Duodenal mucosa (tissue), 2 donors: ENCODE results near the gene ANKS6.

Source experiments
- H3K27ac ChIP-seq: one replicate; pipeline ENCODE4 v1.7.0; 2013; ENCODE audit warnings: low read depth, low read length
- H3K27me3 ChIP-seq, 2 donors: one replicate each; pipeline ENCODE4 v1.7.0; 2013; ENCODE audit warnings: low read length in 2 of 2, control low read depth in 1 of 2; ENCODE audit not compliant: insufficient read depth in 2 of 2, control insufficient read depth in 1 of 2
- H3K36me3 ChIP-seq, 2 donors: one replicate each; pipeline ENCODE4 v1.7.0; 2013; ENCODE audit warnings: low read length in 2 of 2, control low read depth in 1 of 2; ENCODE audit not compliant: insufficient read depth in 2 of 2, control insufficient read depth in 1 of 2
- H3K4me1 ChIP-seq, 2 donors: one replicate each; pipeline ENCODE4 v1.7.0; 2013; ENCODE audit warnings: low read length in 2 of 2, control low read depth in 1 of 2; ENCODE audit not compliant: insufficient read depth in 2 of 2, control insufficient read depth in 1 of 2
- H3K4me3 ChIP-seq, 2 donors: one replicate each; pipeline ENCODE4 v1.7.0; 2013; ENCODE audit warnings: low read length in 2 of 2, low read depth in 1 of 2
- H3K9ac ChIP-seq, 2 donors: one replicate each; pipeline ENCODE4 v1.7.0; 2013; ENCODE audit warnings: low read length in 2 of 2, low read depth in 1 of 2
- H3K9me3 ChIP-seq, 2 donors: one replicate each; pipeline ENCODE4 v1.7.0; 2013; ENCODE audit warnings: low read length in 2 of 2, control low read depth in 1 of 2; ENCODE audit not compliant: control insufficient read depth in 1 of 2

The ANKS6 gene

DNA sequence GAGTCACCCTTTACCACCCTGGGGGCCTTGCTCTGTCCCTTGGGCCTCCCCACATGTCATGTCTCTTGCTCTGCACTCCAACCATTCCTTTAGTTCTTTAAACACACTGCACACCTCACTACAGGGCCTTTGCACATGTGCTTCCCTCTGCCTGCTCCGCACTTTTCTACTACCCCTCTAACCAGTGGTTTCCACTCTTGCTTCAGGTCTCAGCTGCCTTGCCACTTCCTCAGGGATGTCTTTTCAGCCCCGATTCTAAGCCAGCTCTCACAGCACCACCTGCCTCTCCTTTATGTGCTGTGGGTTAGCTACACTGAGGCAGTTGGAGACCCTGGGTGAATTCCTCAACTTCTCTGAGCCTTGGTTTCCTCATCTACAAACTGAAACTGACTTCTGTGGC, 53.0 kb downstream of the ANKS6 start:
- H3K4me1 ChIP-seq = no peaks in the 10 kb centered on the region
- no peaks in the 10 kb centered on the region for H3K9me3 ChIP-seq
- no peaks in the 10 kb centered on the region for H3K27me3 ChIP-seq
- H3K9ac ChIP-seq = no peak overlapping the region
- H3K4me3 ChIP-seq = no peak overlapping the region
- no peak overlapping the region for H3K27ac ChIP-seq
- peaks cover 0 to 27% of the 10 kb centered on the region in 2 donors for H3K36me3 ChIP-seq

DNA sequence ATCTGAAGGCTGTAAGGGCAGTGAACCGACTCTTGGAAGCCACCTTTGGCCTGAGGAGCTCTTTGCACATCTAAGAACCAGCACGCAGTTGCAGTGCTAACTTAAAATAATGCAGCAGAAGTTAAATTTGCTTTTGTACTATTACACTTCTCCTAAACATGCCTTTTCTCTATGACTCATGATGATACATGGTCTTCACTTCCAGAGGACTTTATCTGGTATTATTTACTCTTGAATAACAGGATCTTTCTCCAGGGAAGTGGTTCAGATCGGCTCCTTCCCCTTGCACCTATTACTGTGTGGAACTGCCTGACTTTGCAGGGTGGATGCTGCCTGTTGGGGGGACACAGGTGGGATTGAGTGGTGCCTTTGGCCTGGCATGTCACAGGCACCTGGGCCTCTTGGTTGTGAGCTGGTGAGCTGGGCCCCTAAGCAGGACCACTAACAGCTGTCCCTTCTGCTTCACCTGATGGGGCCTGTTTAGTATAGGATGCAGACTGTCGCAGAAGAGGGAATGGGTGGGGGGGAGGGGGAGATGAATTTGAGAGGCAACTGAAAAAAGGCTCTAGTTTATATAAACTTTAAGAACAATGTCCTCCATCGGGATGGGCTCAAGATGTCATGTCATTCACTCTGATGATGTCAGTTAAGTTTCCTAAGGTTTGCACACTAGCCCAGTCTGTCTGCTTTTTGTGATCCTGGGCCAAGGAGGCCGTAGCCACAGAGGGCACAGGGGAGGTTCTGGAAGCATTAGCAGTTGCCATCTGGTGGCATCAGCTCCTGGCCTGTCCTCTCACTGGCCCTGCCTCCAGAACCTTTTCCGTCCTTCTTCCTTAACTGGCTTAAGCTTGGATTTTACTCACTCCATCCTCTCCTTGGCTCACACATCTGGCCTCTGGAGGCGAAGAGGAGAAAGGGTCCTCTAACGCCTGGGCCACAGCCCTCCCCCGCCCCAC, 53.8 kb downstream of the ANKS6 start:
- Histone ChIP-seq H3K27me3 (no peaks in the 10 kb centered on the region), H3K4me3 (no peak overlapping the region), H3K9ac (no peak overlapping the region), H3K36me3 (peaks cover 0 to 25% of the 10 kb centered on the region in 2 donors), H3K27ac (no peak overlapping the region), H3K4me1 (no peaks in the 10 kb centered on the region), H3K9me3 (no peaks in the 10 kb centered on the region)

DNA sequence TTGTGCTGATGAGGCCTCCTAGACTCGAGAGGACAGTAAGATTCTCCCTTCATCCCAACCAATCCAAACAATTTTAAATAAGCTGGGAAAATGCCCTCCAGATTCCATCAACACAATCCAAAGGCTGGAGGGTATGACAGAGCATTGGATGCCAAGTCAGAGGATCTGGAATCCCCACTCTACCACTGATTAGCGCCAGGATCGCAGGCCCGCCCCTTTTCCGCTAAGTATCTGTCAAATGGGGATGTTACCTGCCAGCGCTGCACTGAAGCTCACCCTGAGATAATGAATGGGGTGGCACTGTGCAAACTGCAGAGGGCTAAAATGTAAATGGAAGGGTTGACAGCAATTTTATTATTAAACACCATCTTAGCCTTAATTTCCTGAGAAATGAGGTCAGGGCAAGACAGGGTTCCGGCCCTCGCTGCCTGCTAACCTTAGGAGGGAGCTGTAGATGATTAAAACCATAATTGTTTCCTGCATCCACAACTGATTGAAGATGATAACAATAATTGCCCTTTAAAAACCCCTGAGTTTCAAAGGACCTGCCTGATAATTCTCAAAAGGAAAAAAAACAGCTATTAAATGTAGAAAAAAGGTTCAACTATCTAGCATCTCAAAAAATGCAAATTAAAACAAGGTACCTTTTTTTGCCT, 56.0 kb downstream of the ANKS6 start:
- peaks cover 6 to 32% of the 10 kb centered on the region in 2 donors for H3K36me3 ChIP-seq
- H3K9ac ChIP-seq = no peak overlapping the region

GRCh38 chr9:98738741-98739140, 57.6 kb downstream of the ANKS6 start:
- Histone ChIP-seq H3K4me3 (no peak overlapping the region), H3K9ac (no peak overlapping the region), H3K27me3 (no peaks in the 10 kb centered on the region), H3K4me1 (no peaks in the 10 kb centered on the region), H3K9me3 (no peaks in the 10 kb centered on the region), H3K27ac (no peak overlapping the region), H3K36me3 (peaks cover 6 to 35% of the 10 kb centered on the region in 2 donors)

More for the DNA sequence above, 56.0 kb downstream of the ANKS6 start:
- Histone ChIP-seq H3K4me1 (no peaks in the 10 kb centered on the region), H3K9me3 (no peaks in the 10 kb centered on the region), H3K27ac (no peak overlapping the region), H3K27me3 (no peaks in the 10 kb centered on the region), H3K4me3 (no peak overlapping the region)

DNA sequence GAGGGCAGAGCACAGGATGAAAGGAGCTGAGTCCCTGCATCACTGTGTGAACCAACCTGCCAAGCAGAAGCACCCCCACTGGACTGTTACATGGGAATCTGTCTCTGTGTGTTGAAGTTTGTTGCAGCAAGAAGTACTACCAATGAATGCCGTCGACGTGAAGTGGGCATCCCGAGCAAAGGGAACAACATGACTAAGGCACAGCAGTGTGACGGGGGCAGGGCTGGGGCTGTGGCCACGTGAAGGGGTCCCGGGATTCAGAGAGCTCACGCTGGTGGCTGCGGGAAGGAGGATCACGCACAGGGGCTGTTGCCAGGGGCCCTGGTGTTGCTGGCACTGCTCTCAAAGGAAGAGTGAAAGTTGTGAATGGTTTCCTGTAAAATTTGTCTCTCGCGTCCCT, 60.1 kb downstream of the ANKS6 start:
- Histone ChIP-seq H3K4me1 (no peaks in the 10 kb centered on the region), H3K9me3 (no peaks in the 10 kb centered on the region), H3K36me3 (peaks cover 6 to 30% of the 10 kb centered on the region in 2 donors), H3K27ac (no peak overlapping the region), H3K4me3 (no peak overlapping the region), H3K9ac (no peak overlapping the region), H3K27me3 (no peaks in the 10 kb centered on the region)

DNA sequence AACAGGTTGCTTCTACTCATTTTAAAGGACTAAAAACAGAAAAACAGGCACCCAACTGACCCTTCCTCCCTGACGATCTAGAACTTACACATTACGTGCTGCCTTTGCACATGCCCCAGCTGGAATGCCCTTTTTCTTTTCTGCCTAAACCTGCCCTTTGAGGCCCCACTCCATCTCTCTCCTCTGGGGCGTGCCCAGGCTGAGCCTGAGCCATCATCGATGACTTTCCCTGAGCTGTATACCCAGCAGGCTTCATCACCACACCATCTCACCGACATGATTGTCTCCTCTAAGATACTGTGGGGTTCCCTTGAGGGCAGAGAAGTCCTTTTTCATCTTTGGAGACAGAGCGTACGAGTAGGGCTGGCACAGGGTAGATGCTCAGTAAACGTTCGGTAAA, 63.6 kb downstream of the ANKS6 start:
- Histone ChIP-seq H3K4me1 (no peaks in the 10 kb centered on the region), H3K27me3 (no peaks in the 10 kb centered on the region), H3K9ac (no peak overlapping the region), H3K36me3 (peaks cover 6 to 30% of the 10 kb centered on the region in 2 donors), H3K9me3 (no peaks in the 10 kb centered on the region), H3K4me3 (no peak overlapping the region), H3K27ac (no peak overlapping the region)

- no peaks in the 10 kb centered on the region for H3K9me3 ChIP-seq
- no peaks in the 10 kb centered on the region for H3K4me1 ChIP-seq
- no peak overlapping the region for H3K9ac ChIP-seq
- no peak overlapping the region for H3K4me3 ChIP-seq
- peaks cover 0 to 4% of the 10 kb centered on the region in 2 donors for H3K27me3 ChIP-seq
- H3K27ac ChIP-seq = no peak overlapping the region
- H3K36me3 ChIP-seq = peaks cover 6 to 30% of the 10 kb centered on the region in 2 donors
These were observed 64.3 kb downstream of the ANKS6 start for GRCh38 chr9:98732091-98732490.

DNA sequence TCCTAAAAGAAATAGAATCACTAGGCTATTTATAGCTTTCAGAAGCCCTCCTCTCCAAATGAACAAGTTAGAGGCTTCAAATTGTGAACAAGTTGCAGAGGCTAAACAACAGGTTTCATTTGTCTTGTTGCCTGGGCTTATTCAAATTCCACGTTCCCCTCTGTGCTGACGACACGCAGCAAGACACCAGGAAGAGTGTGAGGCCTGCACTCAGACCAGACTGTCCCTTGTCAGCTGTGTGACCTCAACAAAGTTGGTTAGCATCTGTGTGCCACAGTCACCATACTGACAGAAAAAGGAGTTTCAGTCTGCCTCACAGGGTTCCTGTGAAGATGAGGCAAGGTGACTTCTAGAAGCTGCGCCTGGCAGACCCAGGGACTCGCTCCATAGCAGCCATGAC, 65.5 kb downstream of the ANKS6 start:
- Histone ChIP-seq H3K9ac (no peak overlapping the region), H3K9me3 (no peaks in the 10 kb centered on the region), H3K27me3 (peaks cover 0 to 4% of the 10 kb centered on the region in 2 donors), H3K36me3 (peaks cover 2 to 23% of the 10 kb centered on the region in 2 donors), H3K4me3 (no peak overlapping the region), H3K27ac (no peak overlapping the region), H3K4me1 (no peaks in the 10 kb centered on the region)

GRCh38 chr9:98728500-98728899, 67.9 kb downstream of the ANKS6 start:
- Histone ChIP-seq H3K36me3 (peaks cover 0 to under 1% of the 10 kb centered on the region in 2 donors), H3K4me1 (no peaks in the 10 kb centered on the region), H3K4me3 (no peak overlapping the region), H3K9me3 (no peaks in the 10 kb centered on the region), H3K9ac (no peak overlapping the region), H3K27ac (no peak overlapping the region), H3K27me3 (peaks cover 5 to 9% of the 10 kb centered on the region in 2 donors)

GRCh38 chr9:98727428-98727827, 68.9 kb downstream of the ANKS6 start:
- no peaks in the 10 kb centered on the region for H3K9me3 ChIP-seq
- H3K27ac ChIP-seq = no peak overlapping the region
- no peak overlapping the region for H3K9ac ChIP-seq
- no peak overlapping the region for H3K4me3 ChIP-seq
- H3K27me3 ChIP-seq = peaks cover 5 to 9% of the 10 kb centered on the region in 2 donors
- no peaks in the 10 kb centered on the region for H3K36me3 ChIP-seq
- H3K4me1 ChIP-seq = no peaks in the 10 kb centered on the region
